ENCODE results near the gene TBCCD1. TPM values are rescaled to one million over a fixed set of nuclear protein-coding genes. Genes with fewer than 3 reads are reported as not detected.

Gene TBCCD1
- total and polyA plus RNA-seq, 2 of the 4 experiments (the other 2 are of a cell fraction): 7.9 to 19.7 TPM

GRCh38 chr3:186511702-186512101, 55.4 kb downstream of the TBCCD1 start:
- no peak overlapping the region for H2AK5ac ChIP-seq (ENCODE audit: low read depth, low read length)
- no peak overlapping the region for H2BK20ac ChIP-seq (ENCODE audit: low read depth, low read length)
- peaks cover 25% of the 10 kb centered on the region for H3K27me3 ChIP-seq (ENCODE audit: control insufficient read depth, insufficient read depth, low read length)
- H2BK120ac ChIP-seq (ENCODE audit: low read depth, low read length): no peak overlapping the region
- ATAC-seq (ENCODE audit: low read depth) (no peak), DNase-seq (no peak)
- intact Hi-C loops (cut with micrococcal nuclease) (no loop called here), dilution Hi-C loops (cut with HindIII; ENCODE audit: low sequenced_read_pairs, unreplicated experiment) (no loop called here), in situ Hi-C loops (cut with MboI; ENCODE audit: low sequenced_read_pairs) (no loop called here)
- no peak overlapping the region for H2BK5ac ChIP-seq (ENCODE audit: low read depth, low read length, poor library complexity, severe bottlenecking)
- no peak overlapping the region for H3K18ac ChIP-seq (ENCODE audit: low read depth, low read length)
- H3K23ac ChIP-seq (ENCODE audit: low read depth, low read length): no peak overlapping the region
- 33% methylated on average over 2 of the region's 5 CpGs; no CpG with 5 or more reads in 1 of the 2 experiments for WGBS, 2 experiments (ENCODE audit: extremely low coverage in 2 of 2, insufficient read length in 1 of 2)
- no peak overlapping the region for H3K4ac ChIP-seq (ENCODE audit: low read depth, low read length)
- no TSS peak for BruUV-seq (replicated peaks)
- H3K4me3 ChIP-seq (ENCODE audit: insufficient read depth, low read depth, low read length): no peak overlapping the region
- H3K36me3 ChIP-seq (ENCODE audit: control insufficient read depth, insufficient read depth, low read length): no peaks in the 10 kb centered on the region
- H3K14ac ChIP-seq (replicated peaks; ENCODE audit: low read depth, low read length): no peak overlapping the region
- no peak overlapping the region for H4K5ac ChIP-seq (ENCODE audit: low read depth, low read length)
- H4K8ac ChIP-seq (ENCODE audit: low read depth in 2 of 2, low read length in 2 of 2): no peak overlapping the region
- TF ChIP-seq RAD21 (IDR thresholded peaks at IDR 0.05; ENCODE audit: low read length) (no peak), RFX5 (IDR thresholded peaks at IDR 0.05; ENCODE audit: low read depth, low read length) (no peak), RCOR1 (IDR thresholded peaks at IDR 0.05; ENCODE audit: insufficient replicate concordance, low read length) (no peak), ELK1 (IDR thresholded peaks at IDR 0.05; ENCODE audit: borderline replicate concordance, low read depth, low read length) (no peak), NFE2L2 (IDR thresholded peaks at IDR 0.05; ENCODE audit: low read depth, low read length) (no peak), CHD1 (IDR thresholded peaks at IDR 0.05; ENCODE audit: low read depth, low read length) (no peak), USF2 (IDR thresholded peaks at IDR 0.05; ENCODE audit: low read depth, low read length) (no peak), MXI1 (IDR thresholded peaks at IDR 0.05; ENCODE audit: borderline replicate concordance, low read depth, low read length) (no peak), MAFK (IDR thresholded peaks at IDR 0.05; ENCODE audit: low read depth, low read length) (no peak), FOS (IDR thresholded peaks at IDR 0.05; ENCODE audit: low read depth, low read length) (no peak), CTCF (conservative IDR thresholded peaks at IDR 0.05; ENCODE audit: low read depth, low read length) (no peak), POLR2A (IDR thresholded peaks at IDR 0.05; ENCODE audit: low read depth, low read length) (no peak), BHLHE40 (IDR thresholded peaks at IDR 0.05; ENCODE audit: low read depth, low read length) (no peak), SMC3 (IDR thresholded peaks at IDR 0.05; ENCODE audit: low read depth, low read length) (no peak), CEBPB (IDR thresholded peaks at IDR 0.05; ENCODE audit: low read depth, low read length) (no peak)
- no peak overlapping the region for H3K27ac ChIP-seq (ENCODE audit: insufficient read depth, low read length)
- H2BK15ac ChIP-seq (ENCODE audit: low read depth, low read length): no peak overlapping the region
- ChIA-PET CTCF (no interaction called here), POLR2A (ENCODE audit: unreplicated experiment) (no interaction called here)
- no peaks in the 10 kb centered on the region for H3K4me1 ChIP-seq (ENCODE audit: control insufficient read depth, insufficient read depth, low read length)
- no peaks in the 10 kb centered on the region for H4K20me1 ChIP-seq (ENCODE audit: insufficient read depth, low read length)
- no peak overlapping the region for H3K4me2 ChIP-seq (ENCODE audit: low read depth, low read length)
- H4K91ac ChIP-seq (ENCODE audit: insufficient read depth, low read depth, low read length): no peak overlapping the region
- no peak overlapping the region for H3K56ac ChIP-seq (ENCODE audit: extremely low read depth, insufficient read depth, low read length)
- H2AK9ac ChIP-seq (replicated peaks; ENCODE audit: low read depth, low read length, poor library complexity): no peak overlapping the region
- no peak overlapping the region for H3K9ac ChIP-seq (ENCODE audit: low read depth, low read length)
- no peaks in the 10 kb centered on the region for H3K79me1 ChIP-seq (ENCODE audit: low read depth in 1 of 2, low read length in 2 of 2)
- no peaks in the 10 kb centered on the region for H3K9me1 ChIP-seq (ENCODE audit: insufficient read depth, low read length)
- no peak overlapping the region for H2AFZ ChIP-seq (replicated peaks; ENCODE audit: low read length, poor library complexity)
- H3K9me3 ChIP-seq (ENCODE audit: control insufficient read depth, insufficient read depth, low read length): peaks cover 2% of the 10 kb centered on the region; the same call in 1 of the 2 replicates

Data from IMR-90 (cell line).